HG02588 (cell line): Measurements from ENCODE around the gene SPNS3.

ENCODE experiments used
- ATAC-seq: cut with Tn5 transposase; IDR thresholded peaks from one replicate; pipeline ENCODE4 v1.9.1; 2021; ENCODE audit warnings: mild to moderate bottlenecking, moderate library complexity; ENCODE audit not compliant: unreplicated experiment

SPNS3 gene

DNA sequence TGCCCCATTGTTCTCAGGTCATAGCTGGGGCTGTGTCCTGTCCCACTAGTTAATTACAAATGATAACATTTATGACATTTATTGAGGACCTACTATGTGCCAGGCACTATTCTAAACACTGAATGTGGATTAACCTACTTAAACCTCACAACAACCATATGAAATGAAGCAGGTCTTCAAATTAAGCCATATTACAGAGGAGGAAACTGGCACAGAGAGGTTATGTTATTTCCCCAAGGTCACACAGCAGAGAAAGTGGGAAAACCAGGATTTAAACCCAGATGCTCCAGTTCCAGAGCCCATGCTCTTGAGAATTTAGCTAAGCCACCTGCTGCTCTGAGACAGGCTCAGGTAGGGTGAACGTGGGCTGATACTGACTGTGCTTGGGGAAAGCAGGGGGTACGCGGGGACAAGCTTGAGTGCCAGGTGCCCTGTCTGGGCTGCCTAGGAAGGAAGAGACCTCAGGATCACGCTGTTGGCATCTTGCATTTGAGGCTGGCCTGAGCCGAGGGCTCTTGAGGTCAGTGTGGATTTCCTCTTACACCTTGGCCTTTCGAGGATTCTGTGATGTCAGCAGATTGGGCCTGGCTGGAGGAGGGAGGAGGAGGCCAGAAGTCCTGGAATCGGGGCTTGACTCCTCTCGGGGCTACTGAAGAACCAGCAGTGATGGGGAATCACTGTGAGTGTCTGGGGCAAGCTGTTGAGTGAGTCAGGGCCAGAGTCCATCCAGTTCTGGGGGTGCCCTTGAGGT is 73.8 kb downstream of the SPNS3 start:
- ATAC-seq = no peak

DNA sequence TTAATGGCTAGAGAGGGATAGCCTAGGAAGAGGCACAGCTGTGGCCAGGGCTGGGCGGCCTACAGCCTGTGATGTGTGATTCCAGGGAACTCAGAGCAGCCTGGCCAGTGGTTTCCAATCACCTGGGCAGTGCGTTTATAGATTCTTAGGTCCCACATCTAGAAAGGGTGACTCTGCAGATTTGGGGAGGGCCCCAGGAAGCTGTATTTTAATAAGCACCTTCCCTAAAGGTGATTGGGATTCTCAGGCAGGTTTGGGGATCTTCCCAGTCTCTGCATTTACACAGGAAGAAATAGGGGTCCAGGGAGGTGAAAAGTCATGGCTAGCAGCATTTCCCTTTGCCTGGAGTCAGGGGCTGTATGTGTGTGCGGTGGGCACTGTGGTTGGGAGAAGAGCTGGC is 74.5 kb downstream of the SPNS3 start:
- ATAC-seq = no peak

DNA sequence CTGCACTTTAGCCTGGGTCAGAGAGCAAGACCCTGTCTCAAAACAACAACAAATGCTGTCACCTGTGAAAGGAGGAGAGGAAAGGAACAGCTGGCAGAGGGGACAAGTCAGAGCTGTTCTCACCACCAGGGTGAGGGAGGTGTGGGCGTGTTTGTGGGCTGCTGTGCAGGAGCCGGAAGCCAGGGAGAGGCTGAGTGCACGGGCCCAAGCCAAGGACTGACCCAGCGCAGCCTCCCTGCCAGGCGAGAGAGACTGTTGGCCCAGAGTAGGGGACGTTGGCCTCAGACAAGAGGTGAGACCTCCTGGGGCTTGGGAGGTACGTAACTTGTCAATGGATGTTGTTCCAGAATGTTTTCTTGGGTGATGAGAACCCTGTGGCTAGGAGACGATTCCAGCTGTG is 75.7 kb downstream of the SPNS3 start:
- no peak for ATAC-seq

DNA sequence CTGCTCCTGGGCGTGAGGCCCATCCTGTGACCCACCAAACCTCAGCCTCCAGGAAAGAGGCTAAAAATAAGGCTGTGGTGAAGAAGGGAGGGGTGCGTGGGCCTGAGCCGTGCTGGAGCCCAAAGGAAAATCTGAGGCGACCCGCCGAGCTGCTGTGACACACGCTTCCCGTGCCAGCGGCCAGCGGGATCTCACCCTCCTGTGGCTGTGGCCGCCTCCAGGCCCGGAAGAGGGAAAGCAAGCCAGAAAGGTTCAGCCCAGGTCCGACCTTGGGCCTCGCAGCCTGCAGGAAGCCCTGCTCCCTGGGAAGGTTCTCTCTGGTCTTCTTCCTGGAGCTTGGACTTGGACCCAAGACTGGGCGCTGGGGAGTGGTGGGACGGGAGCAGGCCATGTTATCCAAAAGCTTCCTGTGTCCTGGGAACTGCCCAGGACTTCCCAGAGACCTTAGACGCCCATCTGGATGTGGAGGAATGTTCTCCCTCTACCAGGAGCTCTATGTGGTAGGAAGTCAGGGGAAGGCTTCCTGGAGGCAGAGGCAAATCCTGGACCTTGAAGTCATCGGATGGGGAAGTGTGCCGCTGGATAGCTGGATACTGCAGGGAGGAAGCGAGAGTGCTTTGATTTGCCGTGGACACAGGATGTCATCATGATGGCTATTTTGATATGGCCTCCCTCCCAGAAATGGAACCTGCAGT is 76.3 kb downstream of the SPNS3 start:
- no peak for ATAC-seq

DNA sequence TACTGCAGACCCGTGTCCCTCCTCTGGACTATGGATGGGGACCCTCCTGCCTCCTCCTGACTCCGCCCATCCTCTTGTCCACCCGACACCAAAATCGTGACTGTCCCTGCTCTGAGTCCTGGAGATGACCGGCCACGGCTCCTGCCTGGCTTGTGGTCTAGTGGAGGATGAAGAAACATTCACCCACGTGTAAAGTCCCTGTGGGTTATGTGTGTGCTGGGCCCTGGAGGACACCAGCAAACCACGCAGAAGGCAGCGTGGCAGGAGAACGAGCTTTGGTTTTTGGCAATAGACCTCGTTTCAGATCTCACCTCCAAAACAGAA is 76.8 kb downstream of the SPNS3 start:
- ATAC-seq = no peak

DNA sequence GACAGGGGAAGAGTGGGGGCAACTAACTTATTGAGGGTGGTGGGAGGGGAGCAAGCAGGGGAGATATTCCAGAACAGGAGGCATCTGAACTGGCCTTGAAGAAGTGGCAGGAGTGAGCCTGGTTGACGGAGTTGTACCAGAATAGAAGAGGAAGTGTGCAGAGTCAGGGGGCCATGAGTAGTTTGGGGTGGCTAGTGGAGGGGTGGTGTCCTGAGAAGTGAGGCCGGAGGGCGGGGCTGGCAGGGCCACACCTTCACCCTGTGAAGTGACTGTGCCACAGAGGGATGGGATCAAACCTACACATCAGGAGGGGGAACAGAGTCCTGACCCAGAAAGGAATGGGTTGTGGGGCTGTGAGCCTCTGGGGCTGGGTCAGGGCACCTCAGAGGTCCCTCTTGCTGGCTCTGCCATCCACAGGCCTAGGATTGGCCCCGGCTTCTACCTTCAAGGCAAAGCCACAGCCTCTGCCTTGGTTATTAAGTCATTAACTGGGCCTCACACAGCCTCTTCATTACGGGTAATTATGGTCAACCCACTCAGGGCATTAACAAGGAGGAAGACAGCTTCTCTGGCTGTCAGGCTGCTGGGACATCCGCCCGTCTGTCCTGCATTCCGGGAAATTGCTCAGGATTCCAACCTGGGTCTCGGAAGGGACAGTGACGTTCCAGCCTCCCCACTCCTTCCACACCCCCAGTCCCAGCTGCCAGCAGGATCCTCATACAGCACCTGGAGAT is 77.6 kb downstream of the SPNS3 start:
- no peak for ATAC-seq

DNA sequence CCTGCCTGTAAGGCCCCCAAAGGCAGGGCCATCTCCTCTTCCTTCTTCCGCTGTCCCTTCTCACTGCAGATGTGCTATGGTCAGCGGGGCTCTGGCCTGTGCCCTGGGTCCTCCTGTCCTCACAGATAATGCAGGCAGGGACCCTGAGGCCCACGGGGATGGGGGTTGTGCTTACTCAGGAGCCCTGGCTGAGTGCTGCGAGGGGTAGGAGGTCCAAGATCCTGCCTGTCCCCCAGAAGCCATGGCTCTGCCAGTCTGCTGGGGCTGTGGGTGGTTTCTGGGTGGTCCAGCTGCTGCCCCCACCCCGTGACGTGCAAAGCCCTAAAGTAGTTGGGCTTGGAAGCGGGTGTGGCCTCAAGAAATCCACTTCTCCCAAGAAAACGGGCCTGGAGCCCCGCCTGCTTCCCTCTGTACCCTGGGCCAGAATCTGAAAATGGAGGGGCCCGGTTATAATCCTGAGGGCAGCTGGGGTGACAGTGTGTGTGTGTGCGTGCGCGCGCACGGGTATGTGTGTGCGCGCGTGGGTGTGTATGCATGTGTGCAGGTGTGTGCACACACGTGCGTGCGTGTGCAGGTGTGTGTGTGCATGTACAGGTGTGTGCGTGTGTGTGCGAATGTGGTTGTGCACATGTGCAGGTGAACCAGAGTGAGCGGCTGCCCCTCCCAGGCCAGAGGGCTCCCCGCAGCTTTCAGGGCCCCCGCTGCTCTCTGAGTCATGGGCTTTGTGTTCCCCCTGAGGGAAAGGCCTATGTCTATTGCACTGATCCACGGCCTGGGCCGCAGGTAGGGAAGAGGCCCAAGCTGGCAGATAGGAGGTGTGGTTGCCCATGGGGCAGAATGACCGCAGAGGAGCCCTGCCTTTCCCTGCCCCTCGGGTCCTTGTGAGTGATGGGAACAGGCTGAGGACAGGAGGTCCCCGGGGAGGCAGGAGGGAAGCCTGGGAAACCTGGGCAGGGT is 78.7 kb downstream of the SPNS3 start:
- no peak for ATAC-seq

DNA sequence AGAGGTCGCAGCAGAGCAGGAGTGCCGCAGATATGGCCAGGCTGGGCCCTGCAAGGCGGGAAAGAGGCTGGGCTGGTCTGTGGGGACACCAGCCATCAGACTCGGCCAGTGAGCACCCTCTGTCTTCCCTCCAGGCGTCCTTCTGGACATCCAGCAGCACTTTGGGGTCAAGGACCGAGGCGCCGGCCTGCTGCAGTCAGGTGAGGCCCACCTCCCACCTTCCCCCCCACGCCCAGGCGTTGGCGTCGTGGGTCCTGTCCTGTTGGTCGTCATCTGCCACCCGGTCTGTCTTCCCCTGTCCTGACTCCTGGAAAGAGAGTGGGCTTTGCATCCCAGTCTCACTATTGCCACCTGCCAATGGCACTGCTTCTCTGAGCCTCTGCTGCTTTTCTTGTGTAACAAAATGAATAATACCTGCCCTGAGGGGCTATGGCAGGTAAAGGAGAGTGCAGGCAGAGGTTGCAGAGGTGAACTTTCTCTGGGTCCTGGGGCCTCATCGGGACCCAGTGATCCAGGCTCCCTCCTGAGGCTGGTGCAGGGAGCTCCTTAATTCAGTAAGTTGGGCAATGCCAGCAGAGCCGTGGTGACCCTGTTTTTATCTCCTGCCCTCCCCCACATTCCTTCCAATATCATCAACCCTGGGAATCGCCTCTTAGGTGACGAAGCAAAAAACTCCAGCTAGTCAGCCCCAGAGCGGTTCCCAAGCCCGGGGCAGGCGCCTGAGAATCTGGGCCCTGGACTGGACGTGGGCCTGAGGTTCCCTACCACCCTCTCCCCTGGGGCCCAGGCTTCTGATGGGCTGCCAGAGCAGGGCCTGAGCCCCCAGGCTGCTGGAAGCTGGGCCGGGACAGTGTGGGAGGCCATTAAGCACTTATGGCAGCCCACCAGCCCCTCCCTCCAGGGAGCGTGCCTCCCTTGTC is 79.6 kb downstream of the SPNS3 start:
- ATAC-seq = no peak

DNA sequence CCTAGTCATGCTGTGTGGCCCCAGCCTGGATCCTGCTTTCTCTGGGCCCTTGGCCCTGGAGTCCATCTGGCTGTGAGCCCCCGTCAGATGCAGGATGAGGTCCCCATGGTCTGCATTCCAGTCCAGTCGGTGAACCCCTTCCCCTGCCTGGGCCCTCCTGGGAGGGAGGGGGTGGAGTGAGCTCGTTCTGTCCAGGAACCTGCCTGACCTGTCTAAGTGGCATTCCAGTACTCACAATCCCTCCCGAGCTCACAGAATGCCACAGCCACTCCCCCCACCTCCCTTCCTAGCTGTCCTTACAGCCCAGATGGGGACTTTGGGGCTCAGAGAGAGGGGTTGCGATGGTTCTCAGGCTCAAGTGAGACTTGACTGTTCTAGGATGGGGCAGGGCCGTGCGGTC is 80.5 kb downstream of the SPNS3 start:
- no peak for ATAC-seq

DNA sequence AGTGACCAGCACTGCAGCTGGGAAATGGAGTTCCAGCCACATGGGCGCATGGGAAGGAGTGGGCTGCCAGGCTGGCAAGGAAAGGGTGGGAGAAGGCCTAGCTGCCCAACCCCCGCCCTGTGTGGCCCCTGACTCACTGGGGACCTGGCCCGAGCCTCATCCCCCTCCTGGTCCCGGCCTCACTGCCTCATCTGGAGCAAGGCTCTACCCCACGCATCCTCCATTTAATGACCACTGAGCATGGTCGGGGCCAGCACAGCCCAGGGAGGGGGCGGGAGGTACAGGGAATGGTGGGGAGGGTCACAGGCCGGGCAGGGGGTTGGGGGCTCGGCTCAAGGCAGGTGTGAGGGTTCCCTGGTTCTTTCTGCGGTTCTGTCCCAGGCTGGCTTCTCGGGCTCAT is 81.0 kb downstream of the SPNS3 start:
- ATAC-seq = no peak

DNA sequence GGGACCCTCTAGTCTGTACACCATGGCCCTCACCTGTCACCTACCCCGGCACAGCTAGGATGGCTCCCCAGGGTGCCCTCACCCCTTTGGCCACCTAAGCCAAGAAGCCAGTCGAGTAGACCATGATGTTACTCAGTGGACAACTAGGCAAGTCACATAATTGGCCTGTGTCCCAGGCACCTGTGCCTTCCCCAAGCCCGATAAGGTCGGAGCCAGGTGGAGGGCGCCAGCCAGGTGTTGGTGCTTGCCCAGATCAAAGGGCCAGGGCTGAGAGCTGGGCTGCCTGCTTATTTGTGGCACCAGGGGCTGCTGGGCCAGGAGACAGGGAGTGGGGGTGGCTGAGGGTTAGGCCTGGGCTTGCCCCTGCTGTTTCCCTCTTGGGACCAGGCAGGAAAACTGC is 81.8 kb downstream of the SPNS3 start:
- ATAC-seq = no peak

DNA sequence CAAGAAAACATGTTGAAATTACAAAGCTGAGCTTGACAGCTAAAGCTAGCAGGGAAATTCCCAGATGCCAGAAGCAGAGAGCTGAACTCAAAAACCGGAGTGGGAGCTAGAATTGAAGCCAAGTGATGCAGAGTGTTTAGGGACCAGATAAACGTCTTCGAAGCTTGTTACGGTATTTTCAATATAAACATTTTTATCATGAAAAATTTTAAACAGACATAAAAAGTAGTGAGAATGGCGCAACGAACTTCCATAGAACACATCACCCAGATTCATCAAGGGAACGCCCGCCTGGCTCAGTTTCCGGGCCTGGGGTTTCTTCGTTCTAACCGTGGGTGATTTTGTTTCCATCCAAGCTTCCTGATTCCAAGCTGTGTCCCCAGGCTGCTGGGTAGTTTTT is 83.0 kb downstream of the SPNS3 start:
- no peak for ATAC-seq

DNA sequence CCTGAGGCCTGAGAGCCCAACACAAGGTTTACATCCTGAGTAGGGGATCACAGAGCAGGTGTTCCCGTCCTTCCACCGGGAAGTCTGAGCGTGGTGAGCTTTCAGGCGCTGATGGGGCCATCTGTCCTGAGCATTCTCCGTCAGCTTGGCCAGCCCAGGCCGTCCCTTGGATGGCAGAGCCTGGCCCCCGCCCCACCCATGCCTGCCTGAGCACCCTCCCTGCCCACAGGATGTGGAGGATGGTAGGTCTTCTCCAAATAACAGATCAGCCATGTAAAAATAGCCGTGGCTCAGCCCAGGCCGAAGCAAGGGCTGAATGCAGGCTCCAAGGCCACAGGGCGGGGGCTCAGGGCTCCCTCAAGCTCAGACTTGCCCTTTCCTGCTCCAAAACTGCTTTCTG is 85.2 kb downstream of the SPNS3 start:
- ATAC-seq = no peak

DNA sequence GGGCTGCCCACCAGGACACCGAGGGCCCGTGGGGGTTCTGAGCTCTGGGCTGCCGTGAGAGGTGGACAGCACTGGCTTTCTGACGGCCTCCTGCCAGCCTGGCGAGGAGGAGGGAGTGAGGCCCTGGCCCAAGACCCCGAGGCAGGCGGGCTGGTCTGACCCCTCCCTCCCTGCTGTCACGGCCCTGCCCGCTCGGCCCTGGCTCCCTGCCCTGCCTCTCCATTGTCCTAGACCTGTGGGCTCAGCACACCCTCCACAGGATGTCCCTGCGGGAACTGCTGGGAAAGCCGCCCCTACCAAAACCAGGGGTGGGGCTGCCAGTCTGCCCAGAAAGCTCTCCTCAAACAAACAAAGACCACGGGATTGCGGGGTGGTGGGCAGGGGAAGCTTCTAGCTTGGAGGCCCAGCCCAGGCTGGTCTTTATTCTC is 85.6 kb downstream of the SPNS3 start:
- ATAC-seq = no peak

DNA sequence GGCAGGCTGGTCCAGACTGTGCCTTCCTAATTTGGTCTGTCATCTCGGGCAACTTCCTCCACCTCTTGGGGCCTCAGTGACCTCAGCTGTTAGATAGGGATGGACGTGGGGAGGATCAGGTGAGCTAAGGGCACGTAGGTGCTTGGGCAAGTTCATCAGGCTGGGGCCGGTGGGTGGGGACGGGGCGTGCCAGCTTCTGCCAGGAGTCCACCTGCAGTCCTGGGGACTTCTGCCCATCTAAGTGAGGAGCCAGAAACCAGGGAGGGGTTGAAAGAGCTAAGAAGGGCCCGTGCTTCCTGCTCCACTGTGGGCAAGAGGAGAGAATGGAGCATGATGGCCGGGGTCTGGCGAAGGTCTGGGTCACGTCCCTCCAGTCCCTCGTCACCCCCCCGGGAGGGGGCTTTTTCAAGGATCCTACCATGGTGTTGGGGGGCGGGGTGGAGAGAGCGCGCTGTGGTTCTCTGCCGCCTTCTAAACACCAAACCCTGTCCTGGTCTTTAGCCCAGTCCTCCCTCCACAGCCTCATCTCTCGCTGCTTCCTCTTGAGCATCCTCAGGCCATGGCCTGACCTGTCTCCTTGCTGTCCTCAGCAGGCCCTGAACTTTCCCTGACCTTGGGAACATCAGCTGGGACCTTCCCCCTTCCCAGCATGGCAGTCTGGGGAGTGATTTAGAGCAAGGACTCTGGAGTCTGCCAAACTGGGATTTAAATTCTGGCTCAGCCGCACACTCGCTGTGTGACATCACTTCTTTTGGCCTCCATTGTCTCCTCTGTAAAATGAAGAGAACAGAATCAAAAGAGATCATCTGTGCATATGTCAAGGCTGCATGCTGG is 86.5 kb downstream of the SPNS3 start:
- no peak for ATAC-seq

DNA sequence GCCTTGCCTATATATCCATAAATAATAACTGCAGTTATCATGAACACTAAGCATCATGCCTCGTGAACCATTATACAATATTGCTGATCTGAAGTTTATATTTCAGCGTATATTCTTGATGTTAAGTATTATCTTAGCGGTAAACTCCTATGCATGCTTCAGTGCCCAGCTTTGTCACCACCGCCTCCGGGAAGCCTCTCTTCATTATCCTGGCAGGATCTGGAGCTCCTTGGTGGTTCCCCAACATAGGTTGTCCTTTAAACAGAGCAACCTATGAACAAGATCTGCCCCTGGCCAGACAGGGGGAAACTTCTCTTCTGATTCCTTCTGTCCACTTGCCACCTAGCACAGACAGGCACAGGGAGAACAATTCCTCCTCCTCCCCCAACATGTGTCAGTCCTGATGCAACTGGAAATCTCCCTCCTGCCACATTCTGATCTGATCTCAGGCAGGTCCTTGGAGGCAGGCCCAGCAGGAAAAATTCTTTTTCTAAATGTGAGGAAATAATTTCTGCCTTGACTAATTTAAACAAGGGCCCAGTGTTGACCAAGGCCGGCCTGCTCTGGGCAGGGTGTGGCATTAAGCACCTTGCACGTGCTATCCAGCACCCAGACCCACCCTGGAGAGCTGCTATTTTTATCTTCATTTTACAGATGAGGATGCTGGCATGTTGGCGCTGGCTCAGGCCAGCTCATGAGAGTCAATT is 87.3 kb downstream of the SPNS3 start:
- ATAC-seq = no peak

DNA sequence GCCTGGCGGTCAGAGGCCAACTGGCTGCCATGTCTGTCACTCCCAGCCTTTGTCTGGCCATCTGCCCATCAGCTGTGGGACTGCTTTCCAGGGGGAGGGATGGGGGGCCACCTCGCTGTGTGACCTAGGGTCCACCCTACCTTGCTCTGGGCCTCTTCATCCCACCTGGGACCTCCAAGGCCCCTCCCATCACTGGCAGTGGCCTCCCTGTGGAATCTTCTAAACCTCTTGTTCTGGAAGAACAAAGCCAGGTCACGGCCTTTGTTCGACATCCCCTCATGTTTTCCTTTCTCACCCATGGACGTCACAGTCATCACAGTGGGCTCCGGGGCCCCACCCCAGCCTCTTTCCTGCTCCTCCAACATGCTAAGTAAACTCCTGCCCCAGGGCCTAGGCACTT is 88.9 kb downstream of the SPNS3 start:
- ATAC-seq = no peak

DNA sequence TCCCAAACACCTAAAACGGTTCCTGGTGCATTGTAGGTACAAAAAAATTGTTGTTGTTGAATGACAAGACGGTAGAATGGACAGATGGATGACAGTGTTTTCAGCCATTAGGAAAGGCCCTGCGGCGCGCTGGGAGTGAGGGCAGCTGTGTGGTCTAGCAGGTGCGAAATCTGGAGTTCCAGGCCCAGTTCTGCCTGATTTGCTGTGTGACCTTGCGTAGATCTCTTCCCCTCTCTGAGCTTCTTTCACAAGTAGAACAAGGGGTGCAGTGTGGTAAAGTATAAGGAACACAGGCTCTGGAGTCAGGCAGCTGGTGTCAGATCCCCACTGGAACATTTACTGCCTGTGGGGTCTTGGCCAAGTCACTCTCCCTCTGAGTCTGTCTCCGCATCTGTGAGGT is 90.2 kb downstream of the SPNS3 start:
- no peak for ATAC-seq
